HG02840 (cell line): ENCODE results near the gene ZAP70.

Experiments used
- ATAC-seq: cut with Tn5 transposase; IDR thresholded peaks from one replicate; pipeline ENCODE4 v1.9.1; 2021; ENCODE audit warnings: mild to moderate bottlenecking, moderate library complexity, moderate number of reproducible peaks; ENCODE audit not compliant: unreplicated experiment, low FRiP score

The ZAP70 gene

DNA sequence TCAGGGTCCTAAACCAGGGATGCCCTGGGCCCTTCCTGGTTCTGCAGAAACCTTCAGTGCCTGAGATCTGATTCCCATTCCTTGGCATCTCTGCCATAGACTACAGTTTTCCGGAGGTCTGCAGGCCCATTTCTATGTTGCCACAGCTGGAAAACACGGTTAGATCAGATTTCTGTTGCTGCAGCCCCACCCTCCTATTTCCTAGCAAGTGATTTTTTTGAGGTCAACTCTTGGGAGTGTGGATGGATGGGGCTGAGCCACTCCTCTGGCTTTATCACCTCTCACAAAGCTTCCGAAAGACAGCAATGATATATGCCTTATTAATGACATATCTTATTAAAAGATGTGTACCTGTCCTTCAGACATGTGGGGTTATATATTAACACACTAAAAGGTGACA, 56.3 kb downstream of the ZAP70 start:
- no peak for ATAC-seq

- no peak for ATAC-seq
Measured at GRCh38 chr2:97770445-97770844, 57.1 kb downstream of the ZAP70 start.

GRCh38 chr2:97774425-97774824, 61.0 kb downstream of the ZAP70 start:
- no peak for ATAC-seq

GRCh38 chr2:97775074-97775473, 61.7 kb downstream of the ZAP70 start:
- no peak for ATAC-seq

DNA sequence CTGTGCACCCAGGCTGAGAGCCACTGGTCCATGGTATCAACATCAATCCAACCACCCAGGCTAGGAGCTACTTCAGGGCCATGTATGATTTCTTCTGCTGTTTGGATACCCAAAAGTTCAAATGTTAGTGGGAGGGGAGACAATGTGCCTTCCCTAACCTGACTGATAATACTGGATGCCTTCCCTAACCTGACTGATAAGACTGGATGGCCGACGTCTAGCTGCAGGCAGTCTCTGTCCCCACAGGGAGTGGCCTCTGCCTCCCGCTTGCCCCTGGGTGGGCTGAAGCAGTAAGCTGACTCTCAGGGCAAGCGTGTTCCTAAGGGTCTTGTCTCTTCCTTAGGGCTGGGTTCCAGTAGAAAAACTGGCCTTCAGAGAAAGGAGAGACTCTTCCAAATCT, 65.8 kb downstream of the ZAP70 start:
- no peak for ATAC-seq

- ATAC-seq: no peak
Measured at GRCh38 chr2:97781981-97782380, 68.6 kb downstream of the ZAP70 start.

GRCh38 chr2:97784953-97785352, 71.6 kb downstream of the ZAP70 start:
- ATAC-seq: no peak

- ATAC-seq: no peak
Measured at GRCh38 chr2:97785818-97786217, 72.4 kb downstream of the ZAP70 start.

GRCh38 chr2:97788986-97789644, 75.7 kb downstream of the ZAP70 start:
- ATAC-seq: no peak
